HG02571 (cell line): ENCODE data around the gene ADAM12.

Experiments
- ATAC-seq: cut with Tn5 transposase; IDR thresholded peaks from one replicate; pipeline ENCODE4 v1.9.1; 2021; ENCODE audit warnings: mild to moderate bottlenecking, moderate library complexity; ENCODE audit not compliant: unreplicated experiment

ADAM12 gene

GRCh38 chr10:126092366-126093215 lies 295.7 kb downstream of the ADAM12 start:
- no peak for ATAC-seq

- ATAC-seq = no peak
Measured at GRCh38 chr10:126090911-126091728, 297.2 kb downstream of the ADAM12 start.

DNA sequence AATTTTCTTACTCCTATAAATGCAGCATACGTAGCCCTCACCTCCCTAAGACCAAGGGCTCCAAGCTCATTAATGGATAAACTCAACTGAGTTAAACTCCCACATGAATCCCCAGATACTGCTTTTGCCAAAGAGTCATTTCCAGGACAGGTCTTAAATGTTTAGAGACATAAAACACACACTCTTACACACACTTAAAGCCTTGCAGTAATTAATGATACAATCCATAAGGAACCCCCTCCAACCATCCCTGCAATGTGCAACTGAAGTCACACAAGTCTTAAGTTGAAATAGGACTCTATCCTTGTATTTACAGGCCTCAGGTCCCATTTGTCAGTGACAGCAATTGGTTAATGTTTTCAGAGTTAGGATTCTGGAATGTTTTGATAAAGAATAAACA lies 297.8 kb downstream of the ADAM12 start:
- no peak for ATAC-seq

DNA sequence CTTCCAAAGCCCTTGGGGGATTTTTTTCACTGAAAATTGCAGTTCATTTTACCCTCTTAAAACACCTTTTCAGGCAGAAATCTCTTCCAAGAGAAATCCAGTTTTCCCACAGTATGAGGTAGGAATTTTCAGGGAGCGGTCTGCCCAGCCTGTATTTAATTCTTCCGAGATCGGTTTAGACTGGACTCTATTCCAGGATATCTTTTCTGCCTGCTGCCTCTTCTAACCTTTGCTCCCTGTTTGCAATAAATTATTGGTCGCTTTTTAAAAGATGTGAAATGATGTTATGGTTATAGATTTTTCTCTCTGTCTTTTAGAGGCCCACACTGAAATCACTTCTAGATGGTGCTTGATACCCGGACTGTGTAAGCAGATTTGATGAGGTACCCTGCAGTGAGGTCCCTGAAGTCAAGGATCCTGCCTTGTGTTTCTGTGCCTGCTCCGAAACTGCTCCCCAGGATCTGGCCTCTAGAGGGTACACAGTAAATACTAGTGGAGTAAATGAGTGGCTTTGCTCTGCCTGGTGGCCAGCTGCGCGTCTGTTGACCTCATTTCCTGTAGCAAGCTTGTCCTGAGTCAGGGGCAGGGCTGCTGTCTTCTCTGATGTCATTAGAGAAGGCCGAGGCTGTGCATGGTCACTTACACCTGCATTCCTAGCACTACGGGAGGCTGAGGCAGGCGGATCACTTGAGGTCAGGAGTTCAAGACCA lies 300.3 kb downstream of the ADAM12 start:
- no peak for ATAC-seq

- ATAC-seq = no peak
Measured at GRCh38 chr10:126087153-126087680, 301.1 kb downstream of the ADAM12 start.

DNA sequence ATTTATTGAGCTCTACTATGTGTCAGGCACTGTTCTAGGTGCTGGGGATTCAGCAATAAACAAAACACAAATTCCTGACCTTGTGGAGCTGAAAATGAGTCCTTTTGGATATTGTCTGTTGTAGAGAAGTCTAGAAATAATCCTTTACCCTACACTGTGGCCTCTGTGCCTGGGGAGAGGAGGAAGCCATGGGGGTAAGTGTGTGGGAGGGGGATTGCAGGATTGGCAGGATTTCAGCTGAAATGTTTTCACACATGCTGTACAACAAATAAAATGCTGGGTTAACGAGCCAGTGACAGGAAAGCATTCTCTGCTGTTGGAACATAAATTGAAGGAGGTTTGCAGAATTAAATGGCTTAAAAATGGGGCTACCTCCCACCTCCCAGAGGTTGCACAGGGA lies 302.5 kb downstream of the ADAM12 start:
- ATAC-seq = no peak

DNA sequence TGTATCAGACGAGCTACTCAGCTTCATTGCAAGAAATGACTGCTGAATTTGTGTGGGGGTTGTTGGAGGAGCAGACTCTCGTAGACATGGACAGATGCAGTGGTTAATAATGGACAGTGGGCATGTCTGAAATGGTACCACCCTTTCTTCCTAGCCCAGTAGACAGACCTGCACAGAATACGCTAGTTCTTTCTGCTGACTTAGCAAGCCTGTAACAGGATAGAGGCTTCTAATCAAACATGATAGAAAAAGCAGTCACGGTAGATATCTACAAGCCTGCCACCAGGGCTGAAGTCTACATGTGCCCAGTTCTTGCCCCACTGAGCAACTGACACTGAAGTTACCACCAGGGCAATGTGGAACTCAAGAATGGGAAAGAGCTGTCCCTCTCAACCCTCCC lies 303.9 kb downstream of the ADAM12 start:
- ATAC-seq = no peak

DNA sequence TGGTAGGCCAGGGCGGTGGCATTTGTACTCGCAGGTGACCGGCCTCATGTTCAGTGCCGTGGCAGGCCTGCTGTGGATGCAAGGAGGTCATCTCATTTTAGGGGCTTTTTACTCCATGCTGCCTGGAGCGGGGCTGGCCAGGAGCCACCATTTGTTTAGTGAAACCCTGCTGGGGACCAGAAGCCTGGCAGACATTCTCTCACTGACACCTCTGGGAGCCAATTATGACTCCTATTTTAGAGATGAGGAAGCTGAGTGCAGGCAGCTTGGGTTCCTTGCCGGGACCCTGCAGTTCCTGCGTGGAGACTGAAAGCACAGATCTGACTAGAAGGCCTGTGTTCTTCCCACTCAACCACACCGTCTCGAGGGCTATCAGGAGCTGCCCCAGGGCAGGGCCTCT lies 305.3 kb downstream of the ADAM12 start:
- ATAC-seq = no peak

GRCh38 chr10:126081841-126082466 lies 306.3 kb downstream of the ADAM12 start:
- ATAC-seq = no peak

DNA sequence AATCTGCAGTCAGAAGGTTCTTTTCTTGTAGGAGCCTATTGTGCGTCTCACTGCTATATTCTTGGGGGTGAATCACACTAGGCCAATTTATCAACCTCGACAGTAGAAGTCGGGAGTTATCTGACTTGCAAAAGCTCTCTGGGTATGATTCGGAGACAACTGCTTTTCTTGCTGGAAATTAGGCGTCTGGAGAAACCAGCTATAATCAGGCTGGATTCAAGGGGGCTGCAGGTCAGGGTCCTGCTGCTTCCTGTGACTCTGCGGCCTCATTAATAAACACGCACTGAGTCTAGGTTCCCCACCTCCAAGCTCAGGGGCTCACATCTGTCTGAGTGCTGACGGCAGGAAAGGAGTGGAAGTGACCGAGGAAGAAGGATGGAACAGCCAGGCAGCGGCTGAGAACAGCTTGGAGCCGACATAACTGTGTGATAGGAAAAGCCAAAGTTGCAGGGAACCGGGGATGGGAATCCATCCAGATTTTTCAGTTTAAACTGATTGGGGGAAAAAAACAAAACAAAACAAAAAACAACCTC lies 307.3 kb downstream of the ADAM12 start:
- ATAC-seq = no peak

- no peak for ATAC-seq
Measured at GRCh38 chr10:126080291-126080825, 307.9 kb downstream of the ADAM12 start.

GRCh38 chr10:126075009-126075408 lies 313.3 kb downstream of the ADAM12 start:
- ATAC-seq = no peak

- ATAC-seq = no peak
Measured at GRCh38 chr10:126074291-126074690, 314.0 kb downstream of the ADAM12 start.

- ATAC-seq = no peak
Measured at GRCh38 chr10:126073606-126074005, 314.7 kb downstream of the ADAM12 start.

GRCh38 chr10:126072622-126073021 lies 315.7 kb downstream of the ADAM12 start:
- ATAC-seq = no peak

DNA sequence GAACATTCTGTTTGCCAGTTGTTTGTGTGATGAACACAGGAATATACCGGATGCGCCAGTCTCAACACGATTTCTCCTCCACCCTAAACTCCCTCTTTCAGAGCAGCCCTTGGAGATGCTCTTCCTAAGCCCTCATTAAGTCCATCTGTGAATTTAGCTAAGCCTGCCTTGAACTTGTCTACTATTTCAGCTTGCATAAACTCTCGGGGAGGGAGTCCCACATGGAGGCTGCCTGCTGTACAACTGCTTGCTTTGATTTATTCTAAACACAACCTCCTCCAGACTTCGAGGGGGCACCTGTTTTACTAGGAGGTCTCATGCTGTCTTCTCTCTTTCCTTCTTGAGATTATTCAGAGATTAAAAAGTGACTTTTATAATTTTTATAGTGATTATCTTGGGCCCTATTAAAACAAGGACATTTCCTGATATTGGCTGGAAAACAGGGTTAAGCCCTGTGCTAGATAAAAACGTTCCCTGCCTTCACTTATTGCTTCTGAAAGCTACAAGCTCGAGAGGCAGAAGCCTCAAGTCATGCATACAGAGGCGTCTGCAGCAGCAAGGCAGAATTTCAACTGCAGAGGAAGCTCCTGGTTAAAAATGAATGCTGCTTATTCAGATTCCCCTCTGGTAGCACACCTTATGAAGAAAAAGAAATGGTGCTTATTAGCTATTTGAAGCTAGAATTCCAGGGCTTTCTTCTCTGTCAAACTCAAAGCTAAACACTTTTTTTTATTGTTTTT lies 317.6 kb downstream of the ADAM12 start:
- ATAC-seq = no peak

DNA sequence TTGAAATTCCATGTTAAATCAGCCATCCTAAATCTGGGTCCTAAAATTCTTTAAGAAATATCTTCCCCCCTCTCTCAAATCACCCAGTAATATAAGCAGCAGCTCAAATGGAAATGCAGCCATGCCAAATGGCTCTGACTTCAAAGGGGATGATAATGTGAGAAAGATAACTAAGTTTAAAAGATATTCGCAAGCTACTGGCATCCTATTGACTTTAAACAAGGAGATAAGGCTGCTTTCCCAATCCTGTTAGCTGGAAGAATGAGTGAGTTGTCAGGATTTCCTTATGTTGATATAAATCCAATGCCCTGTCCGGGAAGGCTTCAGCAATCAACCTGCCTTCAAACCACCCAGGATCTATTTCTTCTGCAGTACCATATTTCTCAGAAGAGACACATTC lies 320.0 kb downstream of the ADAM12 start:
- no peak for ATAC-seq

DNA sequence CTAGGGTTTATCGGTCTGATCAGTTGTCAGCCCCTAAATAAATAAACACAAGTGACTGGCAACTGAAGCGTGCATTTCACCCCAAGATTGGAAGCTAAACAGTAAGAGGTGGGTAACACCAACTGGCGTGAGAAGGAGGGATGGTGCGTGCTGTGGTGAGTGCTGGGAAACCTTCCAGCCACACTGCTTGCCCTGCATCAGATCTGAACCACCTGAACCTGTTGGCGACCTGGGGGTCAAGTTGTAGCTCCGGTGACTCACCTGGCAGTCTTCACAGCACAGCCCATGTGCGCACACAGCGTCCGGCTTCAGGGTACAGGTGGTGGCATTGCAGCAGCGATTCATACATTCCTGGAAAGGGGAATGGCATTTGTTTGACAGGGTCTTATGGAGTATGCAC lies 321.8 kb downstream of the ADAM12 start:
- no peak for ATAC-seq

GRCh38 chr10:126065751-126066377 lies 322.4 kb downstream of the ADAM12 start:
- ATAC-seq = no peak
